NCI-H1436 treated with DMSO at 0.1 percent for 48 hours (cell line): ENCODE data around the gene PLEKHM2.

Experiments
- DNase-seq: peaks from one replicate; lab custom pipeline; 2025; lab: John Stamatoyannopoulos, UW

PLEKHM2 gene

DNA sequence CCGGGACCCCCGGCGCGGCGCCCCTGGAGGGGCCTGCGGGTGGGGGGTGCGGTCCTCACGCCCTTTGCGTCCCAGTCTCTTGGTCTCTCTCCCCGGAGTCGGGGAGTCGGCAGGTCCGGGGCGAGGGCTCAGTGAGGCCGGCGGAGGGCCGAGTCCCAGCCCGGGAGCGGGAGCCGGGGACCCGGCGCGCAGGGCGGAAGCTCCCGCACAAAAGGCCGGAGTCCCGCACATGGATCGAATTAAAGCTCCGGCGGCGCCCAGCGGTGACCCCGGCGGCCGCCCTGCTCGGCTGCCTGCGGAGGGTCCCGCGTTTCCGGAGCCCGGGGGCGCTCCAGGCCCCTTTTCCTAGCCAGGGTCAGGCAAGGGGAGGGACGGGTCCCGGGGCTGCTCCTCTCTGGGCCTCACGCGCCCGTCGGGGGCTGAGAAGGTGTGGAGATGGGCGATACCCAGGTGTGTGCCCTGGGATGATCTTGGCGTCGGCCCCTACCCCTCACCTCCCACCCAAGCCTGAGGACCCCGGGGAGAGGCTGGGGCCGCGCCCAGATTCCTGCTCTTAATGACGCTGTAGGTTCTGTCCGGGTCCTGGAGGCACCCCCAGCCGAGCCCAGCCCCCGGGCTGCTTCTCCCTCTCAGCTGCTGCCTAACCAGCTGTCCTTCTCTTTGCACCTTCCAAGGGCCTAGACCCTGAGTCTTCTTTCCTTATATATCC is 75.0 kb downstream of the PLEKHM2 start:
- no peak for DNase-seq

- no peak for DNase-seq
Observed at GRCh38 chr1:15760520-15761211, 76.5 kb downstream of the PLEKHM2 start.

DNA sequence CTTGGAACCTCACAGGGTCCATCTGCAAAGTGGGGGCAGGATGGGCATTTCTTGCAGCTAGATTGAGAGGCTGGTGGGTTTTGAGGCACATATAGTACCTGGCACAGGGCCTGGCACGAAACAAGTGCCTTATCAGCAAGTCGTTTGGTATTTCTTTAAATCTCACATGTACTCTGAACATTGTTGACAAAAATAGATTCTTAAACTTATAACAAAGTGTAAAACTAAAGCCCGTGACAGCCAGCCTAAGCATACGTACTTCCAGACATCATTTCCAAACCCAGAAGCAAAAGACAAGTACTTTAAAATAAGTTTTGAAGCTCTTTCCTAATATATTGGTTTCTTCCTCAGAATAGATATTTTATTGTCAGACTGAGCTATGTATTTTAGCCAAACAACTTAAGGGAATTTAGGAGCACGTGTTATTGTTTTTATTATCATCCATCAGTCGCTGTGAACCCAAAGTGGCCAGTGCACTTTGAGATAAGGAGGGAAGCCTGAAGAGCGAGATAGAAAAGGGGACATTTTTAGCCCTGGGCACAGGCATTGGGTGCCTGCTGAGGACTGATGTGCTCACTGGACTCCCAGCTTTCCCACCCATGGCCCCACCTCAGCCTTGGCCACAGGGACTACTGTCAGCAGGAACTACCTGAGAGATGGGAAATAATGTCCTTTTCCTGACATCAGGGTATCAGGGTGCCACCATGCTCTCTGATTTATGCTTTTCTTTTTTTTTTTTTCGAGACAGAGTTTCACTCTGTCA is 77.4 kb downstream of the PLEKHM2 start:
- no peak for DNase-seq

GRCh38 chr1:15762546-15762945 is 78.4 kb downstream of the PLEKHM2 start:
- DNase-seq = no peak

- no peak for DNase-seq
Observed at GRCh38 chr1:15764269-15764764, 80.2 kb downstream of the PLEKHM2 start.

DNA sequence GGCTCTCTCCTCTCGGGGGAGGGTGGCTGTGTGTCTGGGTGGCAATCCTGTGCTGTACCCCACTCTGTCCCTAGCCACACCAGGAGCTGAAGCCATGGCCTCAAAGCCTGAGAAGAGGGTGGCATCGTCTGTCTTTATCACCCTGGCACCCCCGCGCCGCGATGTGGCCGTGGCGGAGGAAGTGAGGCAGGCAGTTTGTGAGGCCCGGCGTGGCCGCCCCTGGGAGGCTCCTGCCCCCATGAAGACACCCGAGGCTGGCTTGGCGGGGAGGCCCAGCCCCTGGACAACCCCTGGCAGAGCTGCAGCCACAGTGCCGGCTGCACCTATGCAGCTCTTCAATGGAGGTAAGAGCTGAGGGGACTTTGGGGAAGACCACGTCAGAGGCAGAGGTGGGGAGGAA is 80.8 kb downstream of the PLEKHM2 start:
- no peak for DNase-seq

- no peak for DNase-seq
Observed at GRCh38 chr1:15765495-15766194, 81.5 kb downstream of the PLEKHM2 start.

- no peak for DNase-seq
Observed at GRCh38 chr1:15767941-15768340, 83.8 kb downstream of the PLEKHM2 start.

- no peak for DNase-seq
Observed at GRCh38 chr1:15768388-15768787, 84.3 kb downstream of the PLEKHM2 start.

DNA sequence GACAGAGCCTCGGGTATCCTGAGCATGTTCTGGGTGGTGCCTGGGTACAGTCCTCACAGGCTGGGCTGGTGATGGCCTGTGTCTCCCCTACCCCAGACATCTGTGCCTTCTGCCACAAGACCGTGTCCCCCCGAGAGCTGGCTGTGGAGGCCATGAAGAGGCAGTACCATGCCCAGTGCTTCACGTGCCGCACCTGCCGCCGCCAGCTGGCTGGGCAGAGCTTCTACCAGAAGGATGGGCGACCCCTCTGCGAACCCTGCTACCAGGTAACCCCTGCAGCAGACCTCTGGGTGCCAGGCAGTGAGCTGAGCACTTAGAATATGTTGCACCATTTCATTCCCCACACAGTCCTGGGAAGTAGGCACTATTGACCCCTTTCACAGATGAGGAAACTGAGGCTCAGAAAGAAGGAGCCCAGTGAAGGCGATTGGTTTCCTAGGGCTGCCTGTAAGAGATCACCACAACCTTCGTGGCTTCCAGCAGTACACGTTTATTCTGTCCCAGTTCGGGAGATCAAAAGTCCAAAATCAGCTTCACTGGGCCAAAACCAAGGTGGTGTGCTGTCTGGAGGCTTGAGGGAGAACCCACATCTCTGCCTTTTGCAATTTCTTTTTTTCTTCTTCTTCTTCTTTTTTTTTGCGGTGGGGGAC is 86.3 kb downstream of the PLEKHM2 start:
- DNase-seq = no peak

DNA sequence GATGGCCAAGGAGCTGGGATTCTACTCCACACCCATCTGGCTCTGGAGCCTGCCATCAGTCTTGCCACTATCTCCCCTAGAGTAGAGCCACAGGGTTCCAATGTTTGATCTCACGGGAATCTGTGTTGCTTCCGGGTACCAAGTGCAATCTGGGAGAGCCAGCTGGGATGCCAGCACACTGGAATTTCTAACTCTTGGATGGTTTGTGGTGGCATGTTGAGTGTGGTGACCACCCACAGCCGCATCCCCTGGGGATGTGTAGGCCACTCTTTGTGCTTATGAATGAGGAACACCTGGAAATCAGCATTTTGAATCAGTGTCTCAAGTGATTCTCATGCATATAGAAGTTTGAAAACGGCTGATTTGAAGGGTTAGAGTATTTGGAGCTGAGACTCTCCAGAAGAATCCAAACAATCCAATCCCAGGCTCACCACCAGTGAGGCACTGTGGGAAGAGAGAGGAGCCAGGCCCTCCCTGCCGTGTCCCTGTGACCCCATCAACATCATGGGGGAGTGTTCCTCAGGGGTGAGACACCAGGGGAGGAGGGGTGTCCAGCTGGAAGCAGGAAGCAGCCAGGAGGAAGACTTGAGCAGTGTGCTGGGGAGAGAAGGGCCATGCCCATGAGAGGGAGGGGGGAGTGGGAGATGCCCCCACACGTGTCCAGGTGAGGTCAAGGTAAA is 87.9 kb downstream of the PLEKHM2 start:
- no peak for DNase-seq

DNA sequence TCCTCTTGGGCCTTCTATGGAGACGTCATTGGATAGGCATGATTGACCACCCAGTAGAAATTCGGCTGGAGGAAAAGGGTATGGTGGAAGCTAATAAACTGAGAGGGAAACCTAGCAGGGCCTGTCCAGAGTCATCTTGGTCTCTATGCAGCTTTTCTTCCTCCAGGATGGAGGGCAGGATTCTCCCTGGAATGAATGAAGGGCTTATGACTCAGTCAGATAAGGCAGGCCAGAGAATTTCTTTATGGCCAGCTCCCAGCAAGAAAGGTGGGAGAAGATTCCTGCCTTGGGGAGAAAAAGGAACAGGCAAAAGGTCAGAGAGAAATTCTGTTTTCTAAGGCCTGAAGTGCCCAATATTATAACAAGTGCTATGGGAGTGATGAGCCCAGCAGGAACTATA is 91.6 kb downstream of the PLEKHM2 start:
- no peak for DNase-seq

- DNase-seq = no peak
Observed at GRCh38 chr1:15777909-15778707, 94.0 kb downstream of the PLEKHM2 start.
